SK-N-MC (cell line): ENCODE data around the gene TGM1.
"Not testable (repeated sequence)": the region's sequence is repeated elsewhere in the genome, so short reads cannot be mapped to it uniquely, and the experiment has no call there.

Source experiments
- DNase-seq: peaks from one replicate; pipeline ENCODE4 v3.0.0-alpha.2; 2011; ENCODE audit warnings: low read depth, low spot score
- H3K27ac ChIP-seq: fragments of 200-600 bp; sonication (generic); 2 replicates; pipeline ENCODE4 v1.5.1; 2016; ENCODE audit warnings: mixed run types
- H3K36me3 ChIP-seq: fragments of 200-600 bp; sonication (generic); 2 replicates; pipeline ENCODE4 v1.6.1; 2017; ENCODE audit warnings: antibody characterized with exemption, low read length, mixed read lengths; ENCODE audit not compliant: insufficient read depth
- H3K4me3 ChIP-seq: fragments of 200-600 bp; sonication (generic); 2 replicates; pipeline ENCODE4 v1.5.1; 2016
- H3K9ac ChIP-seq: fragments of 200-600 bp; sonication (generic); 2 replicates; pipeline ENCODE4 v1.8.0; 2017; ENCODE audit warnings: mixed run types, mixed read lengths; ENCODE audit not compliant: insufficient read length
- H3K9me3 ChIP-seq: fragments of 200-600 bp; sonication (generic); 2 replicates; pipeline ENCODE4 v1.6.1; 2017; ENCODE audit warnings: low read depth, mild to moderate bottlenecking, antibody characterized with exemption, low read length, moderate library complexity, mixed read lengths
- EZH2 ChIP-seq: fragments of 200-600 bp; sonication (generic); IDR thresholded peaks from one replicate; pipeline ENCODE4 v1.6.1; 2017; ENCODE audit warnings: antibody characterized with exemption
- FOXP2 ChIP-seq: optimal IDR thresholded peaks from 2 replicates; pipeline ENCODE3; 2011; ENCODE audit warnings: mild to moderate bottlenecking, moderate library complexity; ENCODE audit not compliant: insufficient read depth; ENCODE audit errors: extremely low read length, control extremely low read depth
- POLR2AphosphoS5 ChIP-seq: IDR thresholded peaks from 2 replicates; pipeline ENCODE4 v1.6.1; 2012; ENCODE audit warnings: mild to moderate bottlenecking, low read depth, low read length, borderline replicate concordance

TGM1 gene

GRCh38 chr14:24231263-24232120 lies 31.5 kb downstream of the TGM1 start:
- peak overlapping the region; percentile 93 for H3K9ac ChIP-seq
- peak overlapping the region; percentile 98 for H3K4me3 ChIP-seq
- H3K9me3 ChIP-seq: no peaks in the 10 kb centered on the region
- peak overlapping the region; percentile 92 for H3K27ac ChIP-seq
- TF ChIP-seq FOXP2 (no peak), POLR2AphosphoS5 (no peak), EZH2 (no peak)
- no peak for DNase-seq
- H3K36me3 ChIP-seq: peaks cover 36% of the 10 kb centered on the region

GRCh38 chr14:24228902-24229301 lies 34.1 kb downstream of the TGM1 start:
- Histone ChIP-seq H3K27ac (0 out of 2 replicates have a peak overlapping the region, but pooled peaks have one; percentile 36), H3K36me3 (peaks cover 10% of the 10 kb centered on the region; the same call in 1 of the 2 replicates), H3K9ac (no peak overlapping the region), H3K4me3 (no peak overlapping the region), H3K9me3 (no peaks in the 10 kb centered on the region)
- DNase-seq: no peak
- no peak for TF ChIP-seq POLR2AphosphoS5
- no peak for TF ChIP-seq FOXP2
- TF ChIP-seq EZH2: no peak

GRCh38 chr14:24226473-24226872 lies 36.5 kb downstream of the TGM1 start:
- H3K9ac ChIP-seq: no peak overlapping the region
- peak overlapping the region; percentile 21; the same call in 1 of the 2 replicates for H3K27ac ChIP-seq
- TF ChIP-seq EZH2: no peak
- H3K9me3 ChIP-seq: no peaks in the 10 kb centered on the region
- no peak overlapping the region for H3K4me3 ChIP-seq
- no peak for DNase-seq
- peaks cover 9% of the 10 kb centered on the region; the same call in 1 of the 2 replicates for H3K36me3 ChIP-seq

- Histone ChIP-seq H3K9ac (no peak overlapping the region), H3K4me3 (no peak overlapping the region), H3K9me3 (no peaks in the 10 kb centered on the region), H3K27ac (no peak overlapping the region), H3K36me3 (peaks cover 9% of the 10 kb centered on the region; the same call in 1 of the 2 replicates)
- TF ChIP-seq POLR2AphosphoS5 (no peak), EZH2 (no peak), FOXP2 (no peak)
- DNase-seq: no peak
These were observed 38.3 kb downstream of the TGM1 start for GRCh38 chr14:24224618-24225071.

- H3K9ac ChIP-seq, H3K9me3 ChIP-seq, H3K4me3 ChIP-seq, H3K36me3 ChIP-seq, DNase-seq, H3K27ac ChIP-seq: not testable (repeated sequence)
These were observed 40.0 kb downstream of the TGM1 start for GRCh38 chr14:24222987-24223386.

GRCh38 chr14:24219521-24219920 lies 43.5 kb downstream of the TGM1 start:
- Histone ChIP-seq H3K4me3 (no peak overlapping the region), H3K9ac (no peak overlapping the region), H3K9me3 (no peaks in the 10 kb centered on the region), H3K27ac (no peak overlapping the region), H3K36me3 (peaks cover 4% of the 10 kb centered on the region; the same call in 1 of the 2 replicates)
- TF ChIP-seq POLR2AphosphoS5 (no peak), EZH2 (no peak)
- no peak for DNase-seq

- Histone ChIP-seq H3K36me3 (peaks cover 4% of the 10 kb centered on the region; the same call in 1 of the 2 replicates), H3K27ac (no peak overlapping the region), H3K9ac (no peak overlapping the region), H3K9me3 (no peaks in the 10 kb centered on the region), H3K4me3 (no peak overlapping the region)
- no peak for DNase-seq
- TF ChIP-seq POLR2AphosphoS5 (no peak), FOXP2 (no peak), EZH2 (no peak)
These were observed 43.9 kb downstream of the TGM1 start for GRCh38 chr14:24219080-24219479.

GRCh38 chr14:24216876-24217275 lies 46.1 kb downstream of the TGM1 start:
- not testable (repeated sequence) for H3K4me3 ChIP-seq, H3K9ac ChIP-seq, DNase-seq, H3K9me3 ChIP-seq, H3K27ac ChIP-seq, H3K36me3 ChIP-seq

GRCh38 chr14:24216345-24216699 lies 46.7 kb downstream of the TGM1 start:
- H3K9ac ChIP-seq: no peak overlapping the region
- no peak for DNase-seq
- H3K36me3 ChIP-seq: peaks cover 9% of the 10 kb centered on the region; the same call in 1 of the 2 replicates
- H3K9me3 ChIP-seq: no peaks in the 10 kb centered on the region
- TF ChIP-seq FOXP2 (no peak), POLR2AphosphoS5 (no peak), EZH2 (no peak)
- no peak overlapping the region for H3K27ac ChIP-seq
- H3K4me3 ChIP-seq: peak overlapping the region; percentile 97
